HFF-Myc (cell line): ENCODE data around the gene SH3PXD2A.
A peak's percentile ranks its signal among the peaks of the same experiment; 100 is the strongest.
"Not testable (repeated sequence)": the region's sequence is repeated elsewhere in the genome, so short reads cannot be mapped to it uniquely, and the experiment has no call there.

Experiments used
- DNase-seq: peaks from one replicate; pipeline ENCODE4 v3.0.0-alpha.2; 2011; ENCODE audit warnings: low read depth; ENCODE audit errors: extremely low read depth
- H3K4me3 ChIP-seq: replicated peaks from 2 replicates; pipeline ENCODE4 v1.5.1; 2011; ENCODE audit warnings: low read depth, mild to moderate bottlenecking, control low read depth, low read length
- CTCF ChIP-seq: IDR thresholded peaks from 2 replicates; pipeline ENCODE4 v1.5.1; 2012; ENCODE audit warnings: mild to moderate bottlenecking, low read depth, low read length, control low read depth; ENCODE audit errors: missing control alignments

SH3PXD2A gene

GRCh38 chr10:103663236-103663635 lies 192.1 kb downstream of the SH3PXD2A start:
- no peak overlapping the region for H3K4me3 ChIP-seq
- no peak for TF ChIP-seq CTCF
- no peak for DNase-seq

DNA sequence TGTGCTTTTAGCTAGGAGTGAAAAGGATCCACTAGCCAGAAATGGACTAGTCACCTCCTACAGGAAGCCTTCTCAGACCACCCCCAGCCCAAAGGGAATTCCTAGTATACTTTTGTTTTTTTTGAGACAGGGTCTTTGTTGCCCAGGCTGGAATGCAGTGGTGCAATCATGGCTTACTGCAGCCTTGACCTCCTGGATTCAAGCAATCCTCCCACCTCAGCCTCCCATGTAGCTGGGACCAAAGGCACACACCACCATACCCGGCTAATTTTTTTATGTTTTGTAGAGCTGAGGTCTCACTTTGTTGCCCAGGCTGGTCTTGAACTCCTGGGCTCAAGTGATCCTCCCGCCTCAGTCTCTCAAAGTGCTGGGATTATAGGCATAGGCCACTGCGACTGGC lies 192.7 kb downstream of the SH3PXD2A start:
- not testable (repeated sequence) for DNase-seq, H3K4me3 ChIP-seq

GRCh38 chr10:103661198-103661950 lies 194.0 kb downstream of the SH3PXD2A start:
- H3K4me3 ChIP-seq: peak overlapping the region; percentile 91
- peak; percentile 80 for DNase-seq

DNA sequence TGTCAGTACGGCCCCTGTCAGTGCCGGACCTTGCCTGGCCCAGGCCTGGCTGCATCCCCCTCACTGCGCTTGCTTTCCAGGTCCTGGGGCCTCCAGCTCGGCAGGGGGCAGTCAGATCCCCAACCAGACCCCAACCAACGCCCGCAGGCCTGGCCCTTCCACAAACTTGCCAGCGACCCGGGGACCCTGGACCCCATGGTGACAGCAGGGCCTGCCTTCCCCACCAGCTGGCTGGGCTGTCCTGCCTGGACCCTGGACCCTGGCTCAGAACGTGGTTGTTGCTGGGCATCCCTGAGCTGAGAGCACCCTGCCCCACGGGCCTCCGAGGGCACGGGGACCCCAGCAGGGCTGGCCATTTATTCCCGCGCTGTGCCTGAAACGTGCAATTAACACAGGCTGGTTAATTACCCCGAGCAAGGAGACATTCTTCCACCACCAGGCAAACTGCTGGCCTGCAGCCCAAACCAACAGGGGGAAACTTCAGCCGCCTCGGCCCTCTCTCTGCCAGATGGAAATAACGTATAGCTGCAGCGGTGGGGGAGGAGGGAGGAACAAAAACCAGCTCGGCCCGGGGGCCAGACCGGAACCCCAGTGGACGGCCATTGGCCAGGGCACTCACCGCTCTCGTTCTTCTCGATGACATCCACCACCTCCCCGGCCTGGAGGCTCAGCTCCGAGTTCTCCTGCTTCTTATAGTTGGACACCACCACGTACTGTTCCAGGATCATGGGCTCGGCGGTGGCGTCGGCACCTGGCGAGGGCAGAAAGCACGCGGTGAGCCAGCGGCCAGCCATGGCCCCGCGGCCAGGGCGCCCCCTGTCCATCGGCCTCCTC lies 194.8 kb downstream of the SH3PXD2A start:
- TF ChIP-seq CTCF: peak; percentile 23
- peak overlapping the region; percentile 91 for H3K4me3 ChIP-seq
- DNase-seq: no peak

More at GRCh38 chr10:103661198-103661950, 194.0 kb downstream of the SH3PXD2A start:
- TF ChIP-seq CTCF: no peak

DNA sequence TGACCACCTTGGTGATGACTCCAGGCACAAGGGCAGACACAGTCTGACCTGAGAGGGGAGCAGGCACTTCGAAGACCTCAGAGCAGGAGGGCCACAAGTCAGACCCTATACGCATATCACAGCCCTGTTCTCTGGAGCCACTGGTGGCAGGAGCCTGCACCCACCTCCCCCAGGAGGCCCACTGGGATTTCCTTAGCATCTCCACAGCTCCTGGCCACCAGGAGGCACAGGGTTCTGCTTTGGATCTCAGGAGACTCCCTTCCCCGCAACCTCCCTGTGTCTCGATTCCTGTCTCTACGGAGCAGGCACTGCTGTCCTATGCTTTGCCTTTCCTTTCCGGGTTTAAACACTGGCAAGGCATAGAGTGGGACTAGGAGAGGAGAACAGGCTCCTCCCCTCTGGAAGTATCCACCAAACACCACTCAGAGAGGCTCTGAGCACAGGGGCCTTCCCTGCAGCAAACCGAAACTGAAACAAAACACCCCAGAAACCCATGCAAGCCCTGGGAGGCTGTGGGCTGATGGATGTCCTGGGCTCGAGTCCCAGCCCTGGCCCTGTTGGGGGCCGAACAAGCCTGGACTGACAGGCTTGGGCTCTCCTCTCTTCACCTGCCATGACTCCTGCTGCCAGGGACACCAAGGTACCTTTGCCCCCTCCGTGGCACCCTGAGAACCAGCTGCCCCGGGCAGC lies 195.6 kb downstream of the SH3PXD2A start:
- peak overlapping the region; percentile 91 for H3K4me3 ChIP-seq
- no peak for TF ChIP-seq CTCF
- peak; percentile 59 for DNase-seq

- H3K4me3 ChIP-seq: no peak overlapping the region
- no peak for TF ChIP-seq CTCF
- no peak for DNase-seq
Observed at GRCh38 chr10:103658049-103658577, 197.3 kb downstream of the SH3PXD2A start.
